GM18502 (cell line): ENCODE data around the gene MOV10L1.

ENCODE experiments used
- ATAC-seq: cut with Tn5 transposase; IDR thresholded peaks from one replicate; pipeline ENCODE4 v1.9.1; 2021; ENCODE audit warnings: mild to moderate bottlenecking; ENCODE audit not compliant: unreplicated experiment, poor library complexity

MOV10L1 gene

DNA sequence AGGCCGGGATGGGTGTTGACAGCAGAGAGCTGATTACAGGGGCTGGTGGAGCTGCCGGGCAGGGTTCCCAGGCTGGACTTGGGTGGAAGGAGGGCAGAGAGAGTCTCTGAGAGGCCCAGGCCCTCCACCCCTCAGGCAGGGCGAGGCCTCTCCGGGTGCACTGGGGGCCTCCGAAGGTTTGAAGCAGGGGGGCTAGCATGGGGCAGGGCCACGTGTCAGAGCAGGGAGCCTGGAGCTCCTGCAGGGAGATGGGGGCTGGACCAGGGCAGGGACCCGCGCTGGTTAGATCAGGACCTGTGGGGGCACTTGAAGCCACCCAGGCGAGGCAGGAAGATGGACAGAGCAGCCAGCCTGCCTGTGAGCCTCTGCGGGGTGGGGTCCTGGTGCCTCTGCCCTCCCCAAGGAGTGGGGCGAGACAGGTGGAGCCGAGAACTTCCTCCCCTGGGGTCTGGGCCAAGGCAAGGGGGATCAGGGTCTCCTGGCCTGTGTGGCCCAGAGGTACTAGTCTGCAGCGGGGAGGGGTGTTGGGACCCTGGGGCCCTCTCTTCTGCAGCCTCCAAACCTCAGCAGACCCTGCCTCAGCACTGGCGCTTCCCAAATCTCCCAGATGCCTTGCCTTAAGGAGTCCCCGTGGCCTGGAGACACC, 81.6 kb downstream of the MOV10L1 start:
- no peak for ATAC-seq

DNA sequence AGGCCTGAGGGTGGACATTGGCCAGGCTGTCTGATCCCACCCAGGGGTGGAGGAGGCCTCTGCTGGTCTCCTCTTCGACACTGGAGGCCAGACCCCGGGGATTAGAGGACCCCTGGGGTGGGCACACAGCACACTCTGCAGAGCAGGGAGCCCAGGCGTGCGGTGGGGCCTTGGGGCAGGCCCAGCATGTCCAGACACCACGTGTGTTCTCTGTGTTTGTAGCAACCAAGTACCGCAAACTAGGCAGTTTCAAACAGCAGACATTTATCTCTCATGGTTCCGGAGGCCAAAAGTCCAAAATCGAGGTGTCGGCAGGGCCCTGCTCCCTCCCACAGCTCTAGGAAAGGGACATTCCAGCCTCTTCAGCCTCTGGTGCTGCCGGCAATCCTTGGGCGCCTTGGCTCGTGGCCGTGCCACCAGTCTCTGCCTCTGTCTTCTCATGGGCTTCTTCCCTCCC, 82.2 kb downstream of the MOV10L1 start:
- ATAC-seq: no peak

DNA sequence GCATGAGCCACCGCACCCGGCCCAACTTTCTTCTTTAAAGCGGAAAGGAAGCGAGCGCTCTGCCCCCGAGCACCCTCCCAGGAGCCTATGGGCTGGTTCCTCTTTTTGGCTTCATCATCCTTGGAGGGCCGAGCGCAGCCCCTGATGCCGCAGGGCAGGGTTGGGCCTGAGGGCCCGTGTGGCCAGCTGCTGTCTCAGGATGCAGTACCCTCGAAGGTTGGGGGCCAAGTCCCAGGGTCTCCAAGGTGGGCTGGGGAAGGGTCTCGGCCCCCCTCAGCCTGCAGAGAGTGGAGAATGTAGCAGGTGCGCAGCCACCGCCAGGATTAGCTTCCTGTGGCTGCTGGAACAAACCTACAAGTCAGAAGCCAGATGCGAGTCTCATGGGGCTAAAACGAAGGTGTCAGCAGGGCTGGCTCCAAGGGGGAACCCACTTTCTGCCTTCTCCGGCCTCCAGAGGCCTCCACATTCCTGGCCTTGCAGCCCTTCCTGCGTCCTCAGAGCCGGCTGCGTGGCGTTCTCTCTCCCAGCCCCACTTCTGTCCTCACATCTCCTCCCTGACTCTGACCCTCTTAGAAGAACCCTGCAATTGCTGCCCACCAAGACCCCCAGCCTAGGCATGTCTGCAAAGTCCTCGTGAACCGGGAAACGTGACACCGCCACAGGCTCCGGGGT, 83.6 kb downstream of the MOV10L1 start:
- ATAC-seq: no peak

DNA sequence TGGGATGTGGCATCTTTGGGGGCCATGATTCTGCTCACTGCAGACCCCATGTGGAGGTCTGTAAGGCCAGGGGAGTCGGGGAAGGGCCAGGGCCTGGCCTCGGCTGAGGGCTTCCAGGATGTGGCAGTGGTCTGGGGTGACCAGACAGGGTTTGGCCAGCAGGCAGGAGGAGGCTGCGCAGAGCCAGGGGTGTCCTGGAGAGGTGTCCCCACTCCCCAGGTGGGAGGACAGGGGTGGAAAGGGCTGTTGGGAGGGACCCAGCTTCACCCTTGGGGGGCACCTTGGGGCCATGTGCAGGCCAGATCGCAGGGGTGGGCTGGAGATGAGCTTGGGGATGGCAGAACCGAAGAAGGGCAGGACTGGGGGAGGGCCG, 84.2 kb downstream of the MOV10L1 start:
- no peak for ATAC-seq

DNA sequence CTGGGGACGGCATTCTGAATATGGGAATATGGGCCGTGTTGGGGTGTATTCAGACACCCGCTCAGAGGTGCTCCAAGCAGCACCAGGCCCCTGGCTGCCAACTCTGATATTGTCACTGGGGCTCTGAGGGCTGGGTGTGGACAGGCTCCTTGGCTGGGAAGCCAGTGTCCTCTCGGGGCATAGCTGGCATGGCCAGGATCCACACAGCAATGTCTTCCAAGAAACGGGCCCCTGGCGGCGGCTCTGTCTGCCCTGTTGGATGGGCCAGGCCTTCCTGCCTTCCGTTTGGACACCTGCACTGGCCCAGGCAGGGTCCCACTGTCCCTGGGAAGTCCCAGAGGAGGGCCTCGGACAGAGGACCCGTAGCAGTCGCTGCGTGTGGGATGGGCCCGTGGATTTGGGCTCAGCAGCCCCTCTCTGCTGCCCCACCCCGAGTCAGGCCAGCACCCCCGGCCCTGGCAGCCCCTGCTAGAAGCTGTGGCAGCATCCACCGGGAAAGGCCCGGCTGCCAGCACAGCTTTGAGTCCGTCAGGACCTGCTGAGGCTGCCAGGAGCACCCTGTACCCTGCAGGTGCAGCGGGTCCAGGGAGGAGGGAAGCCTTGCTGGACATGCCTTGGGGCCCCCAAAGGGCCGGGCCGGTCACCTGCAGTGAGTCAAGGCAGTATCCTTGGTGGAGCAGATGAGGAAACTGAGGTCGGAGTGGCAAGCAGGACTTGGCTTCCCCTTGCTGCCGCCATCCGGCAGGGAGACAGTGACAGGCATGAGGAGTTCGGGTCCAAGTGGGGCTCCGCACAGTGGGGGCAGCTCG, 84.8 kb downstream of the MOV10L1 start:
- no peak for ATAC-seq

DNA sequence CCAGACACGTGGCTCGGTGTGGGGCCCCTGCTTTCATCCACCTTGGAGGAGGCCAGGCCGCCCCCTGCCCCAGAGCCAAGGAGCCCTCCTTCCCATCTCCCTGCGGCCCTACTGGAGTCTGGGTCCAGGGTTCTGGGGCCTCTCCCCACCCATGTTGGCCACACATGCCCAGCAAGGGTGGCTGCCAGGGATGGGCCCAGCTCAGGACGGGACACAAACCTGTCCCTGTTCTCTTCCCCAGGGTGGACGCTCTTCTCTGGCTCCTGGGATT, 85.3 kb downstream of the MOV10L1 start:
- no peak for ATAC-seq

DNA sequence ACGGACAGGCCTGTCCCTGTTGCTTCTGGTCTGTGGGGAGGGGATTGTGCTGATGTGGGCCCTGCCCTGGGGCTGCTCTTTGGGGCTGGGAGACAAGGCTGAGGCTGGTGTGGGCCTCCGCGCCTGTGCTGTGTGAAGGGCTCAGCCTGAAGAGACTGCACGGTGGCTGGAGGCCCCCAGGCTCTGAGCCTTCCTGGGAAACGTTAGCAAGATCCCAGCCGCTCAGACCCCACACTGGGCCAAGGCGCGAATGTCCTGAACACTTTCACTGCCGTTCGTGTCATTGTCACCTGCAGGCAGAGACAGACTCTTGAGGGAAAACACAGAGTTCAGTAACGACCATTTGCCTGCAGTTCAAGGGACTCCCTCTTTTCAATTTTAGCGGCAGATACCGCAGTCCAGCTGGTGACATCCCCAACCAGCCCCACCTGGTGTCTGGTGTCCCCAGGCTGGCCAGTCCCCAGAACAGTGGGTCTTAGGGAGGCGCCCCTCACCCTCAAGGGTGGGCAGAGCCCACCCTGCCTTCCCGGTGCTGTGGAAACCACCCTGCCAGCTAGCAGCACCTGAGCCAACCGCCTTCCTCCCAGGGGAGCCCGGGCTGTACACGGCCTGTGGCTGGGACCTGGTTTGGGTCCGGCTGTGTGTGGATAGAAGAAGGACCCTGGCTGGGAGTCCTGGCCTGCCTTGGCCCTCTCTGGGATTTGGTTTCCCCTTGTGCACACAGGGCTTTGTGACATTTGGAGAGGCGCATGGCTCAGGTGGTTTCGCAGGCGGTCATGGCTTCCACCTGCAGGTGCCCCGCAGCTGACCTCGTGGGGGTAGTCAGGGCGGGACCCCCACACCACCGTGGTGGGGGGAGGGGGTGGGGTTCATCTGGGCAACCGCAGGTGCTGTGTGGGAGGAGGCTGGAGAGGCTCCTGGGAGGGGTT, 86.4 kb downstream of the MOV10L1 start:
- ATAC-seq: no peak

DNA sequence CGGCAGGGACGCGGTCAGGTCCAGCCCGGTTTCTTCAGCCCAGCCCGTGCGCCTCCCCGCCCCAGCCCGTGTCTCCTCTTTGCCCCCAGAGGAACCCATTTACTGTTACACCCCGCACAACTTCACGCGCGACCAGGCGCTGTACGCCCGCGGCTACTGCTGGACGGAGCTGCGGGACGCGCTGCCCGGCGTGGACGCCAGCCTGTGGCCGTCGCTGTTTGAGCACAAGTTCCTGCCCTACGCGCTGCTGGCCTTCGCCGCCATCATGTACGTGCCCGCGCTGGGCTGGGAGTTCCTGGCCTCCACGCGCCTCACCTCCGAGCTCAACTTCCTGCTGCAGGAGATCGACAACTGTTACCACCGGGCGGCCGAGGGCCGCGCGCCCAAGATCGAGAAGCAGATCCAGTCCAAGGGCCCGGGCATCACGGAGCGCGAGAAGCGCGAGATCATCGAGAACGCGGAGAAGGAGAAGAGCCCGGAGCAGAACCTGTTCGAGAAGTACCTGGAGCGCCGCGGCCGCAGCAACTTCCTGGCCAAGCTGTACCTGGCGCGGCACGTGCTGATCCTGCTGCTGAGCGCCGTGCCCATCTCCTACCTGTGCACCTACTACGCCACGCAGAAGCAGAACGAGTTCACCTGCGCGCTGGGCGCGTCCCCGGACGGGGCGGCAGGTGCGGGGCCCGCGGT, 87.2 kb downstream of the MOV10L1 start:
- ATAC-seq: no peak

DNA sequence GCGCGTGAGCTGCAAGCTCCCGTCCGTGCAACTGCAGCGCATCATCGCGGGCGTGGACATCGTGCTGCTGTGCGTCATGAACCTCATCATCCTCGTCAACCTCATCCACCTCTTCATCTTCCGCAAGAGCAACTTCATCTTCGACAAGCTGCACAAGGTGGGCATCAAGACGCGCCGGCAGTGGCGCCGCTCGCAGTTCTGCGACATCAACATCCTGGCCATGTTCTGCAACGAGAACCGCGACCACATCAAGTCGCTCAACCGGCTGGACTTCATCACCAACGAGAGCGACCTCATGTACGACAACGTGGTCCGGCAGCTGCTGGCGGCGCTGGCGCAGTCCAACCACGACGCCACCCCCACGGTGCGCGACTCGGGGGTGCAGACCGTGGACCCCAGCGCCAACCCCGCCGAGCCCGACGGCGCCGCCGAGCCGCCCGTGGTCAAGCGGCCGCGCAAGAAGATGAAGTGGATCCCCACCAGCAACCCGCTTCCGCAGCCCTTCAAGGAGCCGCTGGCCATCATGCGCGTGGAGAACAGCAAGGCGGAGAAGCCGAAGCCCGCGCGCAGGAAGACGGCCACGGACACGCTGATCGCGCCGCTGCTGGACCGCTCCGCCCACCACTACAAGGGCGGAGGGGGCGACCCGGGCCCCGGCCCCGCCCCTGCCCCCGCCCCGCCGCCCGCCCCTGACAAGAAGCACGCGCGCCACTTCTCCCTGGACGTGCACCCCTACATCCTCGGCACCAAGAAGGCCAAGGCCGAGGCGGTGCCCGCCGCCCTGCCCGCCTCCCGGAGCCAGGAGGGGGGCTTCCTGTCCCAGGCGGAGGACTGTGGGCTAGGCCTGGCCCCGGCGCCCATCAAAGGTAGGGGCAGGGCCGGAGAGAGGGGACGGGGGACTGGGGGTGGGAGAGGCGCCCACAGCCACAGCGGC, 88.0 kb downstream of the MOV10L1 start:
- no peak for ATAC-seq

DNA sequence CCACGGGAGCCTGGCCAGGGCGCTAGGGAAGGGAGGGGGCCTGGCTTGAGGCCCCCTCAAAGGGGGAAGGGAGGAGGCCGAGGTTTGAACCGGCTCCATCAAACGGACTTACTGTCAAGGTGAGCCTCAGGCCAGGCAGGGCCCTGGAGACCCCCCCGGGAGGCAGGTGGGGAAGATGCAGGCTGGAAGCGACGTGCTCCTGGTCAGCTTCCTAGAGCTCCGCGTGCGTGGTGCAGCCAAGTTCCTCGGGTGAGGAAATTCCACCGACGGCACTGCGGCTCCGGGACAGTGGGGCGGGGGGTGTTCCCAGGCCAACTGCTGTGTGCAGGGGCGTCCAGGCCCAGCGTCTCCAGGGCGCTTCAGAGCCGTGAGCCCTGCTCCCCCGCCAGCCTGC, 88.7 kb downstream of the MOV10L1 start:
- no peak for ATAC-seq

DNA sequence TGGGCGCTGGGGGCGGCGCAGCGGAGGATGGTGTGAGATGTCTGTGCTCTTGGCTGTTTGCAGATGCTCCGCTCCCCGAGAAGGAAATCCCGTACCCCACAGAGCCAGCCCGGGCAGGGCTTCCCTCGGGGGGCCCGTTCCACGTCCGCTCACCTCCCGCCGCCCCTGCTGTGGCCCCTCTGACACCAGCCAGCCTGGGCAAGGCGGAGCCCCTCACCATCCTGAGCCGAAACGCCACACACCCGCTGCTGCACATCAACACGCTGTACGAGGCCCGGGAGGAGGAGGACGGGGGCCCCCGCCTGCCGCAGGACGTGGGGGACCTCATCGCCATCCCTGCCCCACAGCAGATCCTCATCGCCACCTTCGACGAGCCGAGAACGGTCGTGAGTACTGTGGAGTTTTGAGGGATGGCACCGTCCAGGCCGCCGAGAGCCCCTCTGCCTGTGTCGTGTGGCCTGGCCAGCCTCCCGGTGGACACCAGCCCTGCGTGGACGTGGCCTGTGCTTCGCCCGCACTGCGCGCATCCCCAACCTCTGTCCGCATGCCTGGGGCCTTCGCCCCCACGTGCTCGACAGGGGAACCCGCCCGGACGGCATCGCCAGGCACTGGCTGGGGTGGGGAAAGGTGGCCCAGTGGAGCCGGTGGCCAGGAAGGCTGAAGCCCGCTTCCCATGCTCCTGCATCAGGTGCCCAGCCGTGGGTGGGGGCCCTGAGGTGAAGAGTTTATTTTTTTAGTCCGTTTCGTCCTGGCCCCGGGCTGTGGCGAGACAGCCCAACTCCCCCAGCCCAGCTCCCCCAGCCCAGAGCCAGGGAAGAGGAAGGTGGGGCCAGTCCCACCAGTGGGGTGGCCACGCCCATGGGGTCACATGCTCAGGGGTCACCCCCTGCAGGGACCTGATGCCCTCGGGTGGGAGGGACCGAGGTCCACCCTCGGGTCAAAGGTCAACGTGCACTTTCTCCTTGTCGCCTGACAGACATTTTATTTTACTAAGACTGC, 89.4 kb downstream of the MOV10L1 start:
- ATAC-seq: no peak

DNA sequence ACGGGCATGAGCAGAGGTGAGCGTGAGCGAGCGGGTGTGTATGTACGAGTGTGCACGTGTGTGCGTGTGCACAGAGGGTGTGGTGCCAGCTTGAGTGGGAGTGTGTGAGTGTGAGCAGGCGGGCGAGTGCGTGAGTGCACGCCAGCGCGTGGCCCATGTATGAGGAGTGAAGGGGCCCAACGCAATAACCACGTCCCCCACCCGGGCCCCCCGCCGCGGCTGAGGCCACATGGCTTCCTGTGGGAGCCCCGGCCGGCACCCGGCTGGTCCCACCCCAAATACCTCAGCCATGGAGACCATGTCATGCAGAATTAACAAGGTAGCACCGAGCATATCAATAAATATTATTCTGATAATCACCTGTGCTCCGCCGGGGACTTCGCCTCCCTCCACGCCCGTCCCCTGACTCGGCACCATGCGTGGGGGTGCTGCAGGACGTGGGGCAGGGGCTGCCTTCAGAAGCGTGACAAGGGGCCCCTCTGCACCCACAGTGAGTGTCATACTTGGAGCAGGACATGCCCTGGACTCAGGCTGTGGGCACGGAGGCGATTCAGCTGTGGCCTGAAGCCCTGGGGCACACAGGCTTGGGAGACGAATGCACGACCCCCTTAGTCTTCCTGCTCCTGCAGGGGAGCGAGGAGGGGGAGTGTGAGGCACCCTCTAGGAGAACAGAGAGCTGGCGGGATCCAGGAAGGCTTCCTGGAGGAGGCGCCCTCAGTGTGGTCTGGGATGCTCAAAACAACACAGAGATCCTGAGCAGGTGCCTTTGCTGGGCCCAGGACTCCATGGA, 90.3 kb downstream of the MOV10L1 start:
- no peak for ATAC-seq

DNA sequence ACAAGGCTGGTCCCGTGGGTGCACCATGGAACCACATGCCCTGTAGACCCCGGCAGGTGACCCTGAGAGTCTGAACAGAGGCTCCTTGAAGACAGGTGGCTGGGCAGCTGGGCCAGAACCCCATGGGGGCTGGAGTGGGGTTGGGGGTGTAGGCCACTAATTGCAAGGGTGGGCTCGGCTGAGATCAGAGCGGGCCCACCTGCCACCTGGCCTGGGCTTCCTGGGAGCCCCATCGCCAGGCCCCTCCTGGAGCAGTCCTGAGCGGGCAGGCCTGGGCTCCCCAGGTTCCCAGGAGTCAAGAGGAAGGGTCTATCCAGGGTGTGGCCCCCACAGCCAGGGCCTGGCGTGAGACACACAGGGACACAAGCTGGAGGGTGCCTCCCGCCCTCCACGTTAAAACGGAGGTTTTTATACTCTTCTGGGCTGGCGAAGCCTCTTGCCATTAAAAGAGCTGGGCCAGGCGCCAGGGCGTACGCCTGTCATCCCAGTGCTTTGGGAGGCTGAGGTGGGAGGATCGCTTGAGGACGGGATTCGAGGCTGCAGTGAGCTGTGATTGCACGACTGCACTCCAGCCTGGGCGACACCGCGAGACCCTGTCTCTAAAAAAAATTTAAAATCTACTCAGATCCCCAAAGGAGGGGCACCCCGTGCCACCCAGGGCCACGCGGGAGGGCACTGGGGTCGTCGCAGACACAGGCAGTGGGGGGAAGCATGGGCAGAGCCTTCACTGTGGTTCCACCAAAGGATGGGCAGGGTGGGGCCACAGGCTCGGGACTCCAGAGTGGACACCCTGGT, 91.1 kb downstream of the MOV10L1 start:
- no peak for ATAC-seq

DNA sequence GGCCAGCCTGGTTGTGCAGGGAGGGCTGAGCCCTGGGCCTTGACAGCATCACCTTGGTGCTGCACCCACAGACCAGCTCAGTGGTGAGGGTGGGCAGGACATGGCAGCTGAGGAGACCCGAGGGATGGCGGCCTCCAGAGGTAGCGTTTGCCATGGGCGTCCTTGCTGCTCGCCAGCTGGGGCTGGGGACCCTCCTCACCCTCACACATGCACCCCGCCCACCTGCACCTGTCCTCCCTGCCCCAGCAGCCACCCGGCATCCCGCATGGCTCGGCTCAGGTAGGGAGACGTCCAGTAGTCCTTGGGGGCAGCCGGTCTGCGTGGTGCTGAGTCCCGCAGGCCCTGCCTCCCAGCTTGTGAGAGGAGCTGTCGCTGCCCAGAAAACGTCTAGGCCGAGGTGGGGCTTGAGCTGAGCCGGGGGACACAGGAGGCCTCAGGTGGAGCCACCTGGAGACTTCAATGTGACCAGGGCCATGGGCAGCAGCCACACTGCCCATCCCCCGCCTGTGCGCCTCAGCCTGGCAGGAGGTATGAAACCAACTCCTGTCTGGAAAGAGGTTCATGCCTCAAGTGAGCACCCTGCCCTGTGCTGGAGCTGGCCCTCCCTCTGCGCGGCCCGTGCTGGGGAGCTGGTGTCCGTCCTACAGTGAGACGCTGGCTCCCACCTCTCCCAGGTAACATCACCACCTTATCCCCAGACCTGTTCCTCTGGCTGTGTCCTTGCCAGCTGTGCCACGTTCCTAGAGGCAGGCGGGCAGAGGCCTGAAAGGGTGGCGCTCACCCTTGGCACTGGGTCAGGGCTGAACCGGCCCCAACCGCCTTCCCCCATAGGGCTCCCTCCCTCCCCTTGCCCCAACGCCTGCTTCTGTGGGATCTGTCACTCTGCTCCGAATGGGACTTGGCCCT, 92.6 kb downstream of the MOV10L1 start:
- ATAC-seq: no peak
